Stimulated activated CD8-positive, alpha-beta memory T cell treated with anti-CD3 and anti-CD28 coated beads, Interleukin-15, amount 100 ng/mL, for 24 hours (primary cell): ENCODE data around the gene PTPRE.
A peak's percentile ranks its signal among the peaks of the same experiment; 100 is the strongest.

Source experiments
- DNase-seq: peaks from one replicate; pipeline ENCODE4 v3.0.0-alpha.2; 2020; ENCODE audit warnings: low read depth

PTPRE gene

GRCh38 chr10:128061306-128062300, 154.7 kb downstream of the PTPRE start:
- DNase-seq = no peak

- no peak for DNase-seq
Measured at GRCh38 chr10:128062331-128062880, 155.5 kb downstream of the PTPRE start.

DNA sequence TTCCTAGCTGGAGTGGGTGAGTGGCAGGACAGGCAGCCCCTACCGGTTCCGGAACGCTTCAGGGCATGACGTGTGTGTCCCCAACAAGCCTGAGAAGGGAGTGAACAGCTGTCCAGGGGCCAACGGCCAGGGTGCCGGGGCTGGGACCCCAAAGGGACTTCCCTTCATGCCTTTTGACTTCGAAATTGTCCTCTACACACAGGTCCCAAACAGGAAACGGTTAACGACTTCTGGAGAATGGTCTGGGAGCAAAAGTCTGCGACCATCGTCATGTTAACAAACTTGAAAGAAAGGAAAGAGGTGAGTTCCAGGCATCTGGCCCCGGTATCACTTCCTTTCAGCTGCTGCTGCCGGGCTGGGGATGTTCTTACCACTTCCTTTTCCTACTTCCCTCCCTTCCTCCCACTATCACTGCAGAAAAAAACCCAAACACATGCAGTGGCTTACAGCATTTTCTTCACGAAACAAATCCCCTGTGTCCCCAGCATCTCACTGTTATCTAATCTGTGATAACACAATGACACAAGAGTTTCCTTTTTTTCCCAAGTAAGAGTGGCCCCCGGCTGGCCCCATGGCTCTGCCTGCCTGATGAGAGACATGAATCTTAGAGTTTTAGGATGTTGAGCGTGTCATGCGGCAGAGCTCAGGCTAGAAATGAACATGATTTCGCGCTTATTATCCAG, 156.1 kb downstream of the PTPRE start:
- DNase-seq = no peak

- no peak for DNase-seq
Measured at GRCh38 chr10:128063736-128064107, 156.8 kb downstream of the PTPRE start.

GRCh38 chr10:128064108-128064969, 157.4 kb downstream of the PTPRE start:
- DNase-seq = no peak

GRCh38 chr10:128064970-128065580, 158.2 kb downstream of the PTPRE start:
- no peak for DNase-seq

- DNase-seq = no peak
Measured at GRCh38 chr10:128065881-128066534, 159.1 kb downstream of the PTPRE start.

DNA sequence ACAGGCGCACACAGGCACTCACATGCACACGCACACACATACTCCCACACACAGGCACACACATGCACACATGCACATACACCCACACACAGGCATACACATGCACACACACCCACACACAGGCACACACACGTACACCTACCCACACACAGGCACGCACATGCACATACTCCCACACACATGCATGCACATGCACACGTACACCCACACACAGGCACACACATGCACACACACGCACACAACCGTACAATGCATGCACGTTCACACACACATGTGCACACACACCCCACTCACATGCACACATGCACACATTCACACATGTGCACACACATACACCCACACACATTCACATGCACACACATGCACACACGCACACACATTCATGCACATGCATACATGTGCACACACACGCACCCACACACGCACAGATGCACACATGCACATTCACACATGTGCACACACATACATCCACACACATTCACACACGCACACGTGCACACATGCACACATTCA, 160.0 kb downstream of the PTPRE start:
- no peak for DNase-seq

GRCh38 chr10:128067691-128068397, 160.9 kb downstream of the PTPRE start:
- no peak for DNase-seq

DNA sequence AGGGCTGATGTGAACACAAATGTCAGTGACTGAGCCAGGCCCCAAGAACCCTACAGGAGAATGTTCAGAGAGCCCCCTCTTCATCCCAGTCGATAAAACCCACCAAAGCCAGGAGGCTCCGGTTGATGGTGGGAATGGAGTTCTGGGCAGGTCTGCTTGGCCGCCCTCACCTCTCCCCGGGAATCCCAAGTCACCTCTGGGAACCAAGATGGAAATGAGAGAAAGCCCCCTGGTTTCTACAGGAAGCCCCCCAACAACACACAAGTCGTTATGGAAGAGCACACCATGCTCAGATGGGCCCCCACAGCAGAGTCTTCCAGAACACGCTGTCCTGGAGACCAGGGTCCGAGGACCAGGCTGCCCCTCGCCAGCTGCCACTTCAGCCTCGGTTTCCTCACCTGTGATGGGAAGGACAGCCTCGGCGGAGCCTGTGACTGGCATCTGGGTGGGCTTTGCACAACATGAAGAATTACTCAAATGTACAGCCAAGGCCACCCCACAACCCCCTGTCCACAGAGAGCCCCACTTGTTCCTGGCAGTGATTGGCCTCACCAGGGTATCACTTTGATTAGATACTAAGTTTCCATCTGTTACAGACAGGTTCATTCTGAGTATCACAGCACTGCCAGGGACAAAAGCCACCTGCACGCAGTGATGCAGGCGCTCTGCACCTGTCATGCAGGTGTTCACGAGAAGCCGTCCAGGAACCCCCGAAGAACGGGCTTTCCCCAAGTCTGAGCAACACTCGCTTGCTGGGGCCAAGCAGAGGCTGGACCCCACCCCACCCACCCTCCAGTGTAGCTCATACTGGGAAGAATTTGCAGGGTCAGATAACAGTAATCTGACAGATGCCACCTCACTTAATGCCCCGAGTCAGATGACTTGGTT, 161.7 kb downstream of the PTPRE start:
- DNase-seq = no peak

DNA sequence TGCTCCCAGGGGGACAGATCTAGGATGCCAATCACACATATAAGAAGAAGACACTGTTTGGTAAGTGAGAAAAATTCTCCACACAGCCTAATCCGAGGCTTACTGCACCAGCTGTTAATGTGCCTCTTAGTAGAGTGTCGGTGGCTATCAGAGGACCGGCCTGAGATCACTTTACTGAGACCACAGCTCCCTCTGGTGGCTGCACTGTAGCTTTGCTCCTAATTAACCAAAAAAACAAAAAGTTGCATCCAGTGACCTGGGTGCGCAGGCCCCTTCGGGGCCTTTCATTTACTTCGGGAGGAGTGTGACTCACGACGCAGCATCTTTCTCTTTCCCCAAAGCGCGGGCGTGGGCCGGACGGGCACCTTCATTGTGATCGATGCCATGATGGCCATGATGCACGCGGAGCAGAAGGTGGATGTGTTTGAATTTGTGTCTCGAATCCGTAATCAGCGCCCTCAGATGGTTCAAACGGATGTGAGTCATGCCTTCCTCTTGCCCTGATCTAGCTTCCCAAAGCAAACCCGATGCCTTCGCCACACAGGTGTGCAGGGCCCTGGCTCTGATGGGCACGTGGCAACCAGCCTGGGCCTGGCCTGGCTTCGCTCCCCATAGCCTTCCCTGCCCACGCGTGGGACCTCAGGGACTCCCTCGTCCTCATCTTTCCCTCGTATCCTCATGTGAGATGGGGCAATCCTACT, 162.6 kb downstream of the PTPRE start:
- peak; percentile 57 for DNase-seq

DNA sequence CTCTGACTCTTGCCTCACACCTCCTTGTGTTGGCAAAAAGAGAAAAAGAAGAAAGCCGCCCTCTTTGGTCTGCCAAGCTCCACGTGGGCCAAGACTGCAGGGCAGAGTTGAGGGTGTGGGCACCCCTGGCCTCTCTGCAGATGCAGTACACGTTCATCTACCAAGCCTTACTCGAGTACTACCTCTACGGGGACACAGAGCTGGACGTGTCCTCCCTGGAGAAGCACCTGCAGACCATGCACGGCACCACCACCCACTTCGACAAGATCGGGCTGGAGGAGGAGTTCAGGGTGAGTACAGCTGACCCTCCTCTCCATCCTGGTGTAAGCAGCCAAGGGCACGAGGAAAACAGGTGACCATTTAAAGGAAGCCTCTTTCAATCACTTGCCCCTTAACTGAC, 163.3 kb downstream of the PTPRE start:
- no peak for DNase-seq

DNA sequence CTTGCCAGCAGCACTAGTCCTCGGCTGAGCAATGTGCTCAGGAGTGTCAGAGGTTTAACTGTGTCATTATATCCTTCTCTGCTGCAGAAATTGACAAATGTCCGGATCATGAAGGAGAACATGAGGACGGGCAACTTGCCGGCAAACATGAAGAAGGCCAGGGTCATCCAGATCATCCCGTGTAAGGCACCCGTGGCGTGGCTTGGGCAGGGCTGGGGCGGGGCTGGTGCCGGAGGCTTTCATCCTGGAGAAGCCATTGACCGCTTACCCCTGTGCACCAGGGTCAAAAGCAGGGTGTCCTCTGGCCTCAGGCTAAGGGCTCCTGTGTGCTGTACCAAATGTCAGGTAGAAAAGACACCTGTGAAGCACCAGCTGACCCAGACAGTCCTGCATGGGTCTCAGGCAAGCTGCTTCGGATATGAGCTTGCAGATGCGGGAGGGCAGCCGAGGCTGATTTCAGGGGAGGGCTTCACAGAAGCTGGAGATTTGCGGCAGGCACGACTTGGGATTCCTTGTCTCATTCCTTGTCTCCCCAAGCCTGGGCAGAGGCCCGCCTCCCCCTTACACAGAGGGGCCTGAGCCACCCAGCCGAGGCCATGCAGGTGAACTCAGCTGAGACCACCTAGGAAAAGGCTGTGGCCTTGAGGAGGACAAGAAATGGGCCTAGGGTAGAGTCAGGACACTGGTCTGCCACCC, 164.0 kb downstream of the PTPRE start:
- DNase-seq = no peak

DNA sequence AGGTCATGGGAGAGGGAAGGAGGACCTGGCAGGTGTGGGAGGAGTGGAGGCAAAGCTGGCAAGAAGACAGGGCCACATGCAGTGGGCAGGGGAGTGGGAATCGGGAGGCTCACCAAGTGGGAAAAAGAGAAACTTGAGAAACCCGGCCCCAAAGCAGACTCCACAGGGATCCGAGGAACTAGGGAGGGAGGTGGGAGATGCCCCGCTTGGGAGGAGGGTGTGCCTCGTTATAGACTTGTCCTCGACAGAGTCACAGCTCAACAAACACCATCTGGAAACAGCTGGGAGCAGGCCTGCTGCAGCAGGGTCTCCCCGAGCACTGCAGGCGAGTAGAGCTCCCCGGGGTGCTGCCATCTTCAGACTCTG, 164.5 kb downstream of the PTPRE start:
- DNase-seq = no peak

GRCh38 chr10:128072046-128072445, 165.1 kb downstream of the PTPRE start:
- no peak for DNase-seq

DNA sequence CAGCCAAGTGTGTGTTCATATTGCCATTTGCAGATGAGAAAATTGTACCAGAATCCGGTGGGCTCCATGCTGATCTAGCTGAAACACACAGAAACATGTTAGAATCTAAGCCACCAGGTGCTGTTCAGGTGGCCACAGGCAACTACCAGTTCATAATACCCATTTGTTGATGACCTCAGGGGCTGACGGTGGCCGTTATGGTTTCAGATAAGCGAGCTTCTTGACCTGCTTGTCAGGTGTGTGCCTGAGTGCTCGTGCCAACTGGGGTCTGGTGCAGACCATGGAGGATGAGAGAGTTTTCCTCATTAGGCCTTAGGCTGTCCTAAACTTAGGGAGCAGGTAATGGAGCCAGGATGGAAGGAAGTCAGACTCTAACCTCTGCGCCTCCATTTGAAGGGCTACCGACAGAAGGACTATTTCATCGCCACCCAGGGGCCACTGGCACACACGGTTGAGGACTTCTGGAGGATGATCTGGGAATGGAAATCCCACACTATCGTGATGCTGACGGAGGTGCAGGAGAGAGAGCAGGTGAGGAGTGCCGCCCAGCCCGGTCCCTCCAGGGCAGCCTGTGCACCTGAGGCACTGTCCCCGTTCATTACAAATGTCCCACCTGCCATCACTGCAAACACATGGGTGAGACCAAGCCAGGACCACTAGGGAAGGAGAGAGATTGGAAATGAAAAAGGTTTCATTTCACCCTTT, 166.2 kb downstream of the PTPRE start:
- no peak for DNase-seq

GRCh38 chr10:128073890-128074289, 167.0 kb downstream of the PTPRE start:
- DNase-seq = no peak
